HUES6 (cell line): Measurements from ENCODE around the gene RAD9B.
A peak's percentile ranks its signal among the peaks of the same experiment; 100 is the strongest.
"Not testable (repeated sequence)": the region's sequence is repeated elsewhere in the genome, so short reads cannot be mapped to it uniquely, and the experiment has no call there.

Source experiments
- H3K27ac ChIP-seq: 2 replicates; pipeline ENCODE4 v1.7.0; 2013; ENCODE audit warnings: low read depth, mild to moderate bottlenecking, low read length, inconsistent platforms
- H3K27me3 ChIP-seq: 2 replicates; pipeline ENCODE4 v1.6.1; 2013; ENCODE audit warnings: low read length; ENCODE audit not compliant: control insufficient read depth, insufficient read depth
- H3K36me3 ChIP-seq: 2 replicates; pipeline ENCODE4 v1.6.1; 2013; ENCODE audit warnings: low read length; ENCODE audit not compliant: control insufficient read depth, insufficient read depth
- H3K4me1 ChIP-seq: 2 replicates; pipeline ENCODE4 v1.6.1; 2013; ENCODE audit warnings: low read length; ENCODE audit not compliant: control insufficient read depth, insufficient read depth
- H3K4me3 ChIP-seq: 2 replicates; pipeline ENCODE4 v1.5.1; 2013; ENCODE audit warnings: low read depth, low read length
- H3K9ac ChIP-seq: one replicate; pipeline ENCODE4 v1.6.1; 2013; ENCODE audit warnings: mild to moderate bottlenecking, low read length
- H3K9me3 ChIP-seq: 2 replicates; pipeline ENCODE4 v1.6.1; 2013; ENCODE audit warnings: low read depth, low read length; ENCODE audit not compliant: control insufficient read depth, insufficient read depth

RAD9B gene

DNA sequence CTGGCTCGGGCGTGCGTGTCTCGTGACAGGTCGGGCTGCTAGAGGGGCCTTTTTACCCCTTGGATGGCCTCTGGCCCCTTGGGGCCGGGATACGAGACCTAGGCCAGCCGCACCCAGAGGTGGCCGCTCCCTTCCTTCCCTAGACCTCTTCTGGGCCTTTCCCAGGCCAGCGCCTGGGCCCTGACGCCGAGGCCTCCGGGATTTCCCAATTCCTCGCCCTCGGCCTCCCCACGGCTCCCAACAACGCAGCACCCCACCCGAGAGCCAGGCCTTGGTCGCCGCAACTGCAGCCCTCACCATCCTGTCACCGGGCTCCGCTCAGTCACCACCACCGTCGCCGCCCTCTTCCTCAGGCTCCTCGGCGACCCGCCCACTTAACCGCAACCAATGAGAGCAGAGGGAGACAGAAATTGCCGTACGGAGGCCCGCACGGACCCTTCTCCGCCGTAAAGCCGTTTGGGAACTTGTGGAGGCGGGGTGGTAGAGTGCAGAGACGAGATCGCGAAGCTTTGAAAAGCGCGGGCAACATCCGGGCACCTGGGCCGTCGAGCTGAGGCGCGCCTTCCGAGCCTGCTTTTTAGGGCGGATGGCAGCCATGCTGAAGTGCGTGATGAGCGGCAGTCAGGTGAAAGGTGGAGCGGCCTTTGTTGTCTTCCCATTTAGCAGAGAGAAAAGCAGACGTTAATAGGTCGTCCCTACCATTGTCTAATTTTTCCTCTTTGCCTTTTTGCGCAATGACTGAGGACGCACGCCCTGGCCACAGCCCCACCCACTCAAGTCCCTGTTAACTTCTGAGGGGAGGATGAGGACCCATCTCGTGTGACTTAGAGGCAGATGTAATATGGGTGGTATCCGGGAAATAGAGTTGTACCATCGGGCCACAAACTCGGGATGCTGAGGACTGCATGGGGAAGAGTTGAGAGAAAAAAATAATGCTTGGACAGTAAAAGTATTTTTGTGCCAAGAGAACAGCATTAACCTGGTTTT lies at the start of gene RAD9B, which contains the start of gene VPS29:
RAD9B (plus strand) TSS at position 580 of the 987 bp plus-strand sequence; CDS start at position 587, 7 bp downstream.
VPS29 (minus strand) TSS at position 360 of the 987 bp plus-strand sequence; CDS start at position 300, 60 bp downstream.
- Histone ChIP-seq H3K9me3 (peaks cover 4% of the 10 kb centered on the region; the same call in 1 of the 2 replicates), H3K4me3 (peak within 1 kb of the TSS; percentile 94), H3K36me3 (0 out of 2 replicates have a peak, but pooled peaks cover 7% of the 10 kb centered on the region), H3K9ac (peak within 1 kb of the TSS; percentile 81), H3K4me1 (no peaks in the 10 kb centered on the region), H3K27ac (peak within 1 kb of the TSS; percentile 13; the same call in 1 of the 2 replicates), H3K27me3 (peaks cover 16% of the 10 kb centered on the region)

- no peak overlapping the region for H3K4me3 ChIP-seq
- H3K27me3 ChIP-seq: no peaks in the 10 kb centered on the region
- no peaks in the 10 kb centered on the region for H3K4me1 ChIP-seq
- H3K9me3 ChIP-seq: no peaks in the 10 kb centered on the region
- no peak overlapping the region for H3K9ac ChIP-seq
- H3K36me3 ChIP-seq: peaks cover 57% of the 10 kb centered on the region
- H3K27ac ChIP-seq: no peak overlapping the region
Observed at GRCh38 chr12:110453569-110454296, 48.4 kb upstream of the RAD9B start.

DNA sequence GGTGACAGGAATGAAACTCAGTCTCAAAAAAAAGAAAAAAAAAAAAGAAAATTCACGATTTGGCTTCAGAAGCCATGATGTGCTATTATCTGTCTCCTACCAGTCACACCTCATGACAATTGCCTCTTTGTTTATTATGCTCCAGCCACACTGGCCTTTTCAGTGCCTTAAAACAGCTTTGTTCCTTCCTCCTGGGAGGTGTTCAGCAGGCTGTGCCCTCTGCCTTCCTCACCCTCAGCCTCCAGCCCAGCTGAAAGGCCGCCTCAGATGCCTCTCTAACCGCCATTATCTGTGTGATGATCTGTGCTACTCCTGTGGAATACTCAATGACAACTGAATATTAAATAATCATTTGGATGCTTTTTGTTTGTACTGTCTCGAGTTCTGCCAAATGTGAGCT lies 43.4 kb upstream of the RAD9B start:
- Histone ChIP-seq H3K4me1 (no peaks in the 10 kb centered on the region), H3K27ac (no peak overlapping the region), H3K36me3 (peaks cover 67% of the 10 kb centered on the region), H3K9ac (no peak overlapping the region), H3K9me3 (no peaks in the 10 kb centered on the region), H3K27me3 (no peaks in the 10 kb centered on the region), H3K4me3 (no peak overlapping the region)

DNA sequence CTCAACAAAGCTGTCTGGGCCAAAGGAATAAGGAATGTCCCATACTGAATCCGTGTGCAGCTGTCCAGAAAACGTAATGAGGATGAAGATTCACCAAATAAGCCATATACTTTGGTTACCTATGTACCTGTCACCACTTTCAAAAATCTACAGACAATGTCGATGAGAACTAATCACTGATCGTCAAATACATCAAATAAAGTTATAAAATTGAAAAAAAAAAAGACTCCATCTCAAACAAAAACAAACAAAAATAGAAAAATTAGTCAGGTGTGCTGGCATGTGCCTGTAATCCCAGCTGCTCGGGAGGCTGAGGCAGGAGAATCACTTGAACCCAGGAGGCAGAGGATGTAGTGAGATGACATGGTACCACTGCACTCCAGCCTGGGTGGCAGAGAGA lies 40.9 kb upstream of the RAD9B start:
- H3K9me3 ChIP-seq, H3K4me1 ChIP-seq, H3K9ac ChIP-seq, H3K27ac ChIP-seq, H3K27me3 ChIP-seq, H3K4me3 ChIP-seq: not testable (repeated sequence)
- H3K36me3 ChIP-seq: peaks cover 69% of the 10 kb centered on the region

- Histone ChIP-seq H3K9me3 (no peaks in the 10 kb centered on the region), H3K27ac (no peak overlapping the region), H3K36me3 (peaks cover 37% of the 10 kb centered on the region), H3K4me1 (peaks cover 8% of the 10 kb centered on the region; the same call in 1 of the 2 replicates), H3K4me3 (no peak overlapping the region), H3K27me3 (no peaks in the 10 kb centered on the region), H3K9ac (no peak overlapping the region)
Observed at GRCh38 chr12:110465024-110465423, 37.1 kb upstream of the RAD9B start.

DNA sequence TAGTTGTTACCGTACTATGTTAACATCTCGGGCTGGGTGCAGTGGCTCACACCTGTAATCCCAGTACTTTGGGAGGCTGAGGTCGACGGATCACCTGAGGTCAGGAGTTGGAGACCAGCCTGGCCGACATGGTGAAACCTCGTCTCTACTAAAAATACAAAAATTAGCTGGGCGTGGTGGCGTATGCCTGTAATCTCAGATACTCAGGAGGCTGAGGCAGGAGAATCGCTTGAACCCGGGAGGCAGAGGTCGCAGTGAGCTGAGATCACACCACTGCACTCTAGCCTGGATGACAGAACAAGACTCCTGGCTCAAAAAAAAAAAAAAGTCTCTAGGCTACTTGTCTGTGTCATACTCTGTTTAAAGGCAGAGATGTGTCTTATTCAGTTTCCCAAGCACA lies 36.4 kb upstream of the RAD9B start:
- H3K27ac ChIP-seq, H3K4me3 ChIP-seq, H3K9ac ChIP-seq, H3K4me1 ChIP-seq, H3K27me3 ChIP-seq, H3K9me3 ChIP-seq: not testable (repeated sequence)
- H3K36me3 ChIP-seq: peaks cover 32% of the 10 kb centered on the region

- Histone ChIP-seq H3K4me1 (peaks cover 8% of the 10 kb centered on the region; the same call in 1 of the 2 replicates), H3K36me3 (peaks cover 27% of the 10 kb centered on the region), H3K27me3 (no peaks in the 10 kb centered on the region), H3K4me3 (peak overlapping the region; percentile 66), H3K9me3 (no peaks in the 10 kb centered on the region), H3K27ac (no peak overlapping the region), H3K9ac (peak overlapping the region; percentile 59)
Observed at GRCh38 chr12:110466791-110467190, 35.3 kb upstream of the RAD9B start.

DNA sequence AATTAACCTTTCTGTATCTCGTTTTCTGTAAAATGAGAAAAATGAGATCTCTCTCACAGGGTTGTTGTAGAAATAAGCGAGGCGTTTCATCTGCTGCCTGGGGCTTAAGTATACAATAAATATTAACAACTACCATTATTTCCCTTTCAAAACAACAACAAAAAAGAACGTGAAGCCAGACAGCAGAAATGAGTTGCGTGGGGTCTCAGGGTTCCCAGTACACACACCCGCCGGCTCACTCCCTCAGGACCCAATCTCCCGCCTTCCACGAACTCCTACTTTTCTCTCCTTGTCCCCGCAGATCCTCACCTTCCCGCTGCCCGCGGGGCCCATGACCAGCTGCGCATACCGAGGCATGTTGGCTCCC lies 34.3 kb upstream of the RAD9B start:
- Histone ChIP-seq H3K36me3 (peaks cover 21% of the 10 kb centered on the region), H3K4me3 (peak overlapping the region; percentile 66), H3K9me3 (no peaks in the 10 kb centered on the region), H3K27me3 (no peaks in the 10 kb centered on the region), H3K27ac (peak overlapping the region; percentile 12; the same call in 1 of the 2 replicates), H3K9ac (peak overlapping the region; percentile 84), H3K4me1 (peaks cover 8% of the 10 kb centered on the region; the same call in 1 of the 2 replicates)

GRCh38 chr12:110468214-110469048 lies 33.7 kb upstream of the RAD9B start, which contains the start of the genes FAM216A and GPN3:
Gene FAM216A, plus strand, starts transcription at chr12:110468845. Its CDS starts 31 bp downstream, at chr12:110468876.
Gene GPN3, minus strand, starts transcription at chr12:110468257. Its CDS starts 54 bp downstream, at chr12:110468203.
- H3K36me3 ChIP-seq: peaks cover 18% of the 10 kb centered on the region
- H3K9ac ChIP-seq: peak within 1 kb of the TSS; percentile 84
- H3K27ac ChIP-seq: peak within 1 kb of the TSS; percentile 48
- H3K4me1 ChIP-seq: peaks cover 8% of the 10 kb centered on the region; the same call in 1 of the 2 replicates
- no peaks in the 10 kb centered on the region for H3K27me3 ChIP-seq
- peak within 1 kb of the TSS; percentile 66 for H3K4me3 ChIP-seq
- no peaks in the 10 kb centered on the region for H3K9me3 ChIP-seq

DNA sequence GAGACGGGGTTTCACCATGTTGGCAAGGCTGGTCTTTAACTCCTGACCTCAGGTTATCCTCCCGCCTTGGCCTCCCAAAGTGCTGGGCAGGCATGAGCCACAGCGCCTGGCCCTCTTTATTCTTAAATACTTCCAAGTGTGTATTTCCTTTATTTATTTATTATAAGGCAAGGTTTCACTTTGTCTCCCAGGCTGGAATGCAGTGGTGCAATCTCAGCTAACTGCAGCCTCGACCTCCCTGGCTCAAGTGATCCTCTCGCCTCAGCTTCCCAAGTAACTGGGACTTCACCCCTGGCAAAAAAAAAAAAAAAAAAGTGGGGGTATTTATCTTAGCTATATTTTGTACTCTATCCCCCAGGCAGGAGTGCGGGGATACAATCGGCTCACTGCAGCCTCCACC lies 26.7 kb upstream of the RAD9B start:
- no peak overlapping the region for H3K27ac ChIP-seq
- H3K9me3 ChIP-seq: no peaks in the 10 kb centered on the region
- no peaks in the 10 kb centered on the region for H3K27me3 ChIP-seq
- no peak overlapping the region for H3K9ac ChIP-seq
- no peak overlapping the region for H3K4me3 ChIP-seq
- H3K36me3 ChIP-seq: peaks cover 10% of the 10 kb centered on the region
- H3K4me1 ChIP-seq: no peaks in the 10 kb centered on the region
